Smooth muscle cell (in vitro differentiated cells): ENCODE data around the gene CDC25B. TPM values are rescaled to one million over a fixed set of nuclear protein-coding genes. Genes with fewer than 3 reads are reported as not detected.
A peak's percentile ranks its signal among the peaks of the same experiment; 100 is the strongest.

Experiments used
- DNase-seq: peaks from one replicate; lab custom pipeline; 2025; ENCODE audit not compliant: unreplicated experiment; lab: John Stamatoyannopoulos, UW
- H2AFZ ChIP-seq: fragments of 200-600 bp; sonication (generic); 2 replicates; pipeline ENCODE4 v1.6.0; 2016; ENCODE audit warnings: antibody characterized with exemption, low read depth, mild to moderate bottlenecking
- H3F3A ChIP-seq: fragments of 200-600 bp; sonication (generic); 2 replicates; pipeline ENCODE4 v1.6.0; 2017; ENCODE audit warnings: antibody characterized with exemption, low read depth
- H3K27ac ChIP-seq: fragments of 200-600 bp; sonication (generic); 2 replicates; pipeline ENCODE4 v1.5.1; 2016; ENCODE audit warnings: low read depth, mild to moderate bottlenecking
- H3K27me3 ChIP-seq: fragments of 200-600 bp; sonication (generic); 2 replicates; pipeline ENCODE4 v1.6.1; 2016; ENCODE audit warnings: low read depth, mild to moderate bottlenecking
- H3K36me3 ChIP-seq: fragments of 200-600 bp; sonication (generic); 2 replicates; pipeline ENCODE4 v1.5.1; 2016; ENCODE audit warnings: low read depth
- H3K4me1 ChIP-seq: fragments of 200-600 bp; sonication (generic); 2 replicates; pipeline ENCODE4 v1.5.1; 2016; ENCODE audit warnings: low read depth
- H3K4me2 ChIP-seq: fragments of 200-600 bp; sonication (generic); 2 replicates; pipeline ENCODE4 v1.6.0; 2016; ENCODE audit warnings: mild to moderate bottlenecking
- H3K4me3 ChIP-seq: fragments of 200-600 bp; sonication (generic); 2 replicates; pipeline ENCODE4 v1.5.1; 2016; ENCODE audit warnings: mild to moderate bottlenecking
- H3K79me2 ChIP-seq: fragments of 200-600 bp; sonication (generic); 2 replicates; pipeline ENCODE4 v1.6.0; 2016; ENCODE audit warnings: low read depth, mild to moderate bottlenecking
- H3K9ac ChIP-seq: fragments of 200-600 bp; sonication (generic); 2 replicates; pipeline ENCODE4 v1.6.0; 2016; ENCODE audit warnings: low read depth
- H3K9me3 ChIP-seq: fragments of 200-600 bp; sonication (generic); replicated peaks from 2 replicates; pipeline ENCODE4 v1.5.1; 2016; ENCODE audit warnings: low read depth
- H4K20me1 ChIP-seq: fragments of 200-600 bp; sonication (generic); 2 replicates; pipeline ENCODE4 v1.6.0; 2016; ENCODE audit warnings: low read depth
- CTCF ChIP-seq: fragments of 200-600 bp; sonication (generic); IDR thresholded peaks from 2 replicates; pipeline ENCODE4 v1.5.1; 2017; ENCODE audit warnings: borderline replicate concordance, mild to moderate bottlenecking, antibody characterized with exemption; ENCODE audit not compliant: insufficient read depth, poor library complexity, severe bottlenecking
- WGBS: methylation state at CpG from one replicate; pipeline ENCODE4 v1.1.7; 2016; ENCODE audit warnings: low lambda C conversion rate; 5-methylcytosine and 5-hydroxymethylcytosine counted together
- polyA plus RNA-seq: library from polyadenylated mRNA; unstranded; fragments of >200 nt; fragmentation: Nextera tagmentation; extraction: Ambion mirVana; gene quantifications from 2 replicates; pipeline ENCODE4 v1.2.1, GENCODE V29; 2016
- total RNA-seq: library from RNA; depleted of rRNA; stranded (reverse); fragments of >200 nt; gene quantifications from 2 replicates; pipeline ENCODE4 v1.2.3, GENCODE V29; 2014

CDC25B gene
- total and polyA plus RNA-seq, 2 experiments from 2014 or later: 14.7 to 14.8 TPM

- peaks cover 6% of the 10 kb centered on the region for H3F3A ChIP-seq
- H3K4me2 ChIP-seq: peak overlapping the region; percentile 100
- peak overlapping the region; percentile 100 for H3K9ac ChIP-seq
- H3K4me1 ChIP-seq: peaks cover 11% of the 10 kb centered on the region
- H3K27me3 ChIP-seq: no peaks in the 10 kb centered on the region
- peaks cover 8% of the 10 kb centered on the region for H3K79me2 ChIP-seq
- TF ChIP-seq CTCF: no peak
- no peaks in the 10 kb centered on the region for H3K9me3 ChIP-seq
- H2AFZ ChIP-seq: peak overlapping the region; percentile 97
- no peaks in the 10 kb centered on the region for H4K20me1 ChIP-seq
- peak overlapping the region; percentile 100 for H3K4me3 ChIP-seq
- no peak for DNase-seq
- peak overlapping the region; percentile 100 for H3K27ac ChIP-seq
- WGBS: 62% methylated on average over 20 of the region's 20 CpGs
- no peaks in the 10 kb centered on the region for H3K36me3 ChIP-seq
These were observed 25.0 kb downstream of the CDC25B start for GRCh38 chr20:3820901-3821727.

- Histone ChIP-seq H3K4me2 (no peak overlapping the region), H2AFZ (no peak overlapping the region), H3F3A (peaks cover 6% of the 10 kb centered on the region), H3K36me3 (no peaks in the 10 kb centered on the region), H3K79me2 (peaks cover 8% of the 10 kb centered on the region), H3K4me3 (no peak overlapping the region), H3K9me3 (no peaks in the 10 kb centered on the region), H3K4me1 (peaks cover 11% of the 10 kb centered on the region), H3K27ac (no peak overlapping the region), H3K9ac (no peak overlapping the region), H4K20me1 (no peaks in the 10 kb centered on the region), H3K27me3 (no peaks in the 10 kb centered on the region)
- WGBS: 97% methylated on average over 14 of the region's 14 CpGs
- TF ChIP-seq CTCF: no peak
- DNase-seq: no peak
These were observed 25.9 kb downstream of the CDC25B start for GRCh38 chr20:3821996-3822395.

- Histone ChIP-seq H3K4me2 (no peak overlapping the region), H3K4me3 (no peak overlapping the region), H3K36me3 (no peaks in the 10 kb centered on the region), H4K20me1 (no peaks in the 10 kb centered on the region), H3K27me3 (no peaks in the 10 kb centered on the region), H3K9ac (no peak overlapping the region), H2AFZ (no peak overlapping the region), H3K27ac (no peak overlapping the region), H3K79me2 (peaks cover 8% of the 10 kb centered on the region), H3K9me3 (no peaks in the 10 kb centered on the region), H3F3A (peaks cover 2% of the 10 kb centered on the region), H3K4me1 (peaks cover 11% of the 10 kb centered on the region)
- DNase-seq: no peak
- TF ChIP-seq CTCF: no peak
- WGBS: 96% methylated on average over 20 of the region's 20 CpGs
These were observed 27.8 kb downstream of the CDC25B start for GRCh38 chr20:3823881-3824280.

- Histone ChIP-seq H2AFZ (no peak overlapping the region), H4K20me1 (no peaks in the 10 kb centered on the region), H3K79me2 (peaks cover 8% of the 10 kb centered on the region), H3K4me1 (peaks cover 7% of the 10 kb centered on the region), H3K4me3 (no peak overlapping the region), H3K9me3 (no peaks in the 10 kb centered on the region), H3K36me3 (no peaks in the 10 kb centered on the region), H3K27me3 (no peaks in the 10 kb centered on the region), H3F3A (no peaks in the 10 kb centered on the region), H3K4me2 (no peak overlapping the region), H3K27ac (no peak overlapping the region), H3K9ac (no peak overlapping the region)
- no peak for TF ChIP-seq CTCF
- 83% methylated on average over 7 of the region's 7 CpGs for WGBS
- no peak for DNase-seq
These were observed 29.4 kb downstream of the CDC25B start for GRCh38 chr20:3825526-3825925.
